Suppressor macrophage treated with lipopolysaccharide for 4 hours (primary cell): ENCODE data around the gene ADARB1.

Experiments
- DNase-seq: peaks from one replicate; pipeline ENCODE4 v3.0.0-alpha.2; 2020

ADARB1 gene

GRCh38 chr21:45100866-45101265, 26.5 kb downstream of the ADARB1 start:
- DNase-seq: no peak

- DNase-seq: no peak
These were observed 28.1 kb downstream of the ADARB1 start for GRCh38 chr21:45102391-45102932.

GRCh38 chr21:45103971-45104520, 29.7 kb downstream of the ADARB1 start:
- no peak for DNase-seq

- DNase-seq: peak; percentile 36
These were observed 30.2 kb downstream of the ADARB1 start for GRCh38 chr21:45104560-45104959.

GRCh38 chr21:45105906-45106485, 31.6 kb downstream of the ADARB1 start:
- no peak for DNase-seq

- DNase-seq: no peak
These were observed 33.8 kb downstream of the ADARB1 start for GRCh38 chr21:45108034-45108790.

- DNase-seq: no peak
These were observed 34.7 kb downstream of the ADARB1 start for GRCh38 chr21:45108808-45109781.

- peak; percentile 55 for DNase-seq
These were observed 35.6 kb downstream of the ADARB1 start for GRCh38 chr21:45109831-45110492.

- DNase-seq: no peak
These were observed 36.7 kb downstream of the ADARB1 start for GRCh38 chr21:45110873-45111624.

- DNase-seq: no peak
These were observed 37.3 kb downstream of the ADARB1 start for GRCh38 chr21:45111703-45112102.

GRCh38 chr21:45112371-45112770, 38.0 kb downstream of the ADARB1 start:
- no peak for DNase-seq

- no peak for DNase-seq
These were observed 39.2 kb downstream of the ADARB1 start for GRCh38 chr21:45113543-45113942.

GRCh38 chr21:45114072-45114471, 39.7 kb downstream of the ADARB1 start:
- no peak for DNase-seq

GRCh38 chr21:45114475-45114874, 40.1 kb downstream of the ADARB1 start:
- no peak for DNase-seq

- no peak for DNase-seq
These were observed 40.8 kb downstream of the ADARB1 start for GRCh38 chr21:45115141-45115540.

GRCh38 chr21:45116066-45116465, 41.7 kb downstream of the ADARB1 start:
- no peak for DNase-seq

- no peak for DNase-seq
These were observed 42.9 kb downstream of the ADARB1 start for GRCh38 chr21:45117314-45117713.

GRCh38 chr21:45118099-45118498, 43.7 kb downstream of the ADARB1 start:
- no peak for DNase-seq

- no peak for DNase-seq
These were observed 45.4 kb downstream of the ADARB1 start for GRCh38 chr21:45119812-45120211.

GRCh38 chr21:45120975-45121374, 46.6 kb downstream of the ADARB1 start:
- no peak for DNase-seq

GRCh38 chr21:45122030-45122429, 47.6 kb downstream of the ADARB1 start:
- no peak for DNase-seq
